ENCODE measurements around the gene THAP3.

DNA sequence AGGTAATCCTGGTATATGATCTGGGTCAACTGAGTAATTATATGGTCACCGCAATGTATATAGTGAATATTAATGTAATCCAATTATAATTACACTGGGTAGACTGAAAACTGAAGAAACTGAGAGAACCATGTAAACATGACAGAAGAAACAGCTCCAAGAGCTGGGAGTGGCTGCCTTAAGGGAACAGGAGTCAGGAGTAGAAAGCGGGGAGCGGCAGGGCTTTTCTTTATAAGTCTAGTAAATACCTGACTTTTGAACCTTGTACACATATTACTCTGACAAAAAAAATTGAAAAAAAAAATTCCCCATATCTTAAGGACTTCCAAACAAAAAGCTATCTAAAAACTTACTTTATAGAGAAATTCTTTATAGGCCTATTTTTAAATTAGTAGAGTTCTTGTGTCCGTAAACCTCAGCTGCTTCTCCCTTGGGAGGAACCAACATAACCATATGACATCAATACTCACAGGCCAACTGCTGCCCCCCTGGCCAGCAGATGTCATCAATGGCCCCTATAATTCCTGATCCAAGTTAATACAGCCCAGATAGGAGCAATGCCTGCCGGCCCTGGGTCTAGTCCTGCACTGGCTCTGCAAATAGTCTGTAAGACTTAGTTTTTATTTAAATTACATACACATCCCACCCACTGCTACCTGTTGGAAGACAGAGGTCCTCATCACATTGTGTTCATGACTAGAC lies 33.8 kb downstream of the THAP3 start:
- TF ChIP-seq, protein P1, sequence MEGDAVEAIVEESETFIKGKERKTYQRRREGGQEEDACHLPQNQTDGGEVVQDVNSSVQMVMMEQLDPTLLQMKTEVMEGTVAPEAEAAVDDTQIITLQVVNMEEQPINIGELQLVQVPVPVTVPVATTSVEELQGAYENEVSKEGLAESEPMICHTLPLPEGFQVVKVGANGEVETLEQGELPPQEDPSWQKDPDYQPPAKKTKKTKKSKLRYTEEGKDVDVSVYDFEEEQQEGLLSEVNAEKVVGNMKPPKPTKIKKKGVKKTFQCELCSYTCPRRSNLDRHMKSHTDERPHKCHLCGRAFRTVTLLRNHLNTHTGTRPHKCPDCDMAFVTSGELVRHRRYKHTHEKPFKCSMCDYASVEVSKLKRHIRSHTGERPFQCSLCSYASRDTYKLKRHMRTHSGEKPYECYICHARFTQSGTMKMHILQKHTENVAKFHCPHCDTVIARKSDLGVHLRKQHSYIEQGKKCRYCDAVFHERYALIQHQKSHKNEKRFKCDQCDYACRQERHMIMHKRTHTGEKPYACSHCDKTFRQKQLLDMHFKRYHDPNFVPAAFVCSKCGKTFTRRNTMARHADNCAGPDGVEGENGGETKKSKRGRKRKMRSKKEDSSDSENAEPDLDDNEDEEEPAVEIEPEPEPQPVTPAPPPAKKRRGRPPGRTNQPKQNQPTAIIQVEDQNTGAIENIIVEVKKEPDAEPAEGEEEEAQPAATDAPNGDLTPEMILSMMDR (conservative IDR thresholded peaks at IDR 0.05; ENCODE audit: low read depth, low read length): no peak
- TF ChIP-seq EZH2 (IDR thresholded peaks at IDR 0.05; ENCODE audit: low read length, unreplicated experiment) (no peak), EZH2phosphoT487 (IDR thresholded peaks at IDR 0.05; ENCODE audit: borderline replicate concordance, low read length) (no peak)
